K562 (cell line): ENCODE measurements around the gene MPHOSPH6. TPM values are rescaled to one million over a fixed set of nuclear protein-coding genes. Genes with fewer than 3 reads are reported as not detected.

Source experiments
- FOXM1 ChIP-seq, 2 experiments: fragments of 450-650 bp in 1 of 2; sonication (generic) in 1 of 2; formaldehyde crosslinking in 1 of 2; IDR thresholded peaks; 2 replicates each; pipeline versions ENCODE4 v1.6.1 to v1.9.0; 2017 to 2022; ENCODE audit warnings: low read depth in 2 of 2, mild to moderate bottlenecking in 2 of 2, missing genetic modification reagents in 1 of 2, moderate library complexity in 1 of 2
- MAFF ChIP-seq: IDR thresholded peaks from 2 replicates; pipeline ENCODE4 v1.6.1; 2012; ENCODE audit warnings: low read length, improper control_type of control experiment
- MYC ChIP-seq, 2 experiments: fragments of 250-450 bp in 1 of 2; sonication (Bioruptor Pico) in 1 of 2; IDR thresholded peaks; 2 replicates each; pipeline versions ENCODE4 v1.5.1 to v1.6.1; 2012 to 2021; ENCODE audit warnings: low read depth in 2 of 2, borderline replicate concordance in 1 of 2, improper control_type of control experiment in 1 of 2, low read length in 1 of 2, mild to moderate bottlenecking in 1 of 2, moderate library complexity in 1 of 2
- PKNOX1 ChIP-seq: fragments of 450-650 bp; IDR thresholded peaks from 2 replicates; pipeline ENCODE4 v1.6.1; 2016
- polyA plus RNA-seq, 8 experiments: library from polyadenylated mRNA; depleted of rRNA in 4 of 8; stranded (reverse) in 5 of 8; unstranded in 3 of 8; fragments of >200 nt; fragmentation: Nextera tagmentation in 2 of 8; fragmentation: Illumina TruSeq in 1 of 8; extraction: Ambion mirVana in 2 of 8; extraction: Trizol in 1 of 8; gene quantifications; 2 replicates each; pipeline versions ENCODE4 v1.2.1 to v1.2.3, GENCODE V29; 2011 to 2014; ENCODE audit warnings: inconsistent platforms in 1 of 8, missing spikeins in 1 of 8
- total RNA-seq, 7 experiments: library from RNA; depleted of rRNA in 6 of 7; stranded (reverse); fragments of >200 nt in 6 of 7; fragmentation: Illumina TruSeq in 2 of 7; extraction: Trizol in 2 of 7; gene quantifications; 2 replicates each; pipeline versions ENCODE4 v1.2.1 to v1.2.3, GENCODE V29; 2011 to 2021; ENCODE audit warnings: low replicate concordance in 1 of 7
- TF ChIP-seq, protein P1 (sequence below): fragments of 250-450 bp; sonication (Bioruptor Pico); IDR thresholded peaks from 2 replicates; pipeline ENCODE4 v1.4.0; 2020

The MPHOSPH6 gene
- total and polyA plus RNA-seq, 9 of the 15 experiments (the other 6 are each of a cell fraction or from before 2014, with no cell fraction given) = 37.0 to 153 (median 76.7) TPM

DNA sequence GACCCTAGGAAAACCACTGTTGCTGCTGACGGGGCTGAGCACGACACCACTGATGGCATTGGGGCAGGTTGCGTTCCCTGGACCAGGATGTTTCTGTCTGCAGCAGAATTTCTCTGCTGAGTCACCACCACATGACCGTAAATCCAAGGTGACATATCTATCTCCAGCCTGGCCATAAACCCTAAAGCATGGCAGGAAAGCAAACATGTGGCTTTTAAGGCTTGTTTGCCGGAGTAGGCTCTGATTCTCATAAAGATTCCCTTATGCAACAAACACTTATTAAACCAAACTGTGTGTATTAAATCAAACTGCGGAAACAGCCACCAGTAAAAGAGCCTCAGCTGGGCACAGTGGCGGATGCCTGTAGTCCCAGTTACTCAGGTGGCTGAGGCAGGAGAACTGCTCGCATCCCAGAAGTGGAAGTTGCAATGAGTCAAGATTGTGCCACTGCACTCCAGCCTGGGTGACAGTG, 17.3 kb downstream of the MPHOSPH6 start (continued):
- TF ChIP-seq, protein P1, sequence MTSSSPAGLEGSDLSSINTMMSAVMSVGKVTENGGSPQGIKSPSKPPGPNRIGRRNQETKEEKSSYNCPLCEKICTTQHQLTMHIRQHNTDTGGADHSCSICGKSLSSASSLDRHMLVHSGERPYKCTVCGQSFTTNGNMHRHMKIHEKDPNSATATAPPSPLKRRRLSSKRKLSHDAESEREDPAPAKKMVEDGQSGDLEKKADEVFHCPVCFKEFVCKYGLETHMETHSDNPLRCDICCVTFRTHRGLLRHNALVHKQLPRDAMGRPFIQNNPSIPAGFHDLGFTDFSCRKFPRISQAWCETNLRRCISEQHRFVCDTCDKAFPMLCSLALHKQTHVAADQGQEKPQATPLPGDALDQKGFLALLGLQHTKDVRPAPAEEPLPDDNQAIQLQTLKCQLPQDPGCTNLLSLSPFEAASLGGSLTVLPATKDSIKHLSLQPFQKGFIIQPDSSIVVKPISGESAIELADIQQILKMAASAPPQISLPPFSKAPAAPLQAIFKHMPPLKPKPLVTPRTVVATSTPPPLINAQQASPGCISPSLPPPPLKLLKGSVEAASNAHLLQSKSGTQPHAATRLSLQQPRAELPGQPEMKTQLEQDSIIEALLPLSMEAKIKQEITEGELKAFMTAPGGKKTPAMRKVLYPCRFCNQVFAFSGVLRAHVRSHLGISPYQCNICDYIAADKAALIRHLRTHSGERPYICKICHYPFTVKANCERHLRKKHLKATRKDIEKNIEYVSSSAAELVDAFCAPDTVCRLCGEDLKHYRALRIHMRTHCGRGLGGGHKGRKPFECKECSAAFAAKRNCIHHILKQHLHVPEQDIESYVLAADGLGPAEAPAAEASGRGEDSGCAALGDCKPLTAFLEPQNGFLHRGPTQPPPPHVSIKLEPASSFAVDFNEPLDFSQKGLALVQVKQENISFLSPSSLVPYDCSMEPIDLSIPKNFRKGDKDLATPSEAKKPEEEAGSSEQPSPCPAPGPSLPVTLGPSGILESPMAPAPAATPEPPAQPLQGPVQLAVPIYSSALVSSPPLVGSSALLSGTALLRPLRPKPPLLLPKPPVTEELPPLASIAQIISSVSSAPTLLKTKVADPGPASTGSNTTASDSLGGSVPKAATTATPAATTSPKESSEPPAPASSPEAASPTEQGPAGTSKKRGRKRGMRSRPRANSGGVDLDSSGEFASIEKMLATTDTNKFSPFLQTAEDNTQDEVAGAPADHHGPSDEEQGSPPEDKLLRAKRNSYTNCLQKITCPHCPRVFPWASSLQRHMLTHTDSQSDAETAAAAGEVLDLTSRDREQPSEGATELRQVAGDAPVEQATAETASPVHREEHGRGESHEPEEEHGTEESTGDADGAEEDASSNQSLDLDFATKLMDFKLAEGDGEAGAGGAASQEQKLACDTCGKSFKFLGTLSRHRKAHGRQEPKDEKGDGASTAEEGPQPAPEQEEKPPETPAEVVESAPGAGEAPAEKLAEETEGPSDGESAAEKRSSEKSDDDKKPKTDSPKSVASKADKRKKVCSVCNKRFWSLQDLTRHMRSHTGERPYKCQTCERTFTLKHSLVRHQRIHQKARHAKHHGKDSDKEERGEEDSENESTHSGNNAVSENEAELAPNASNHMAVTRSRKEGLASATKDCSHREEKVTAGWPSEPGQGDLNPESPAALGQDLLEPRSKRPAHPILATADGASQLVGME (CRISPR knock-in tag) = no peak
- TF ChIP-seq PKNOX1 = 0 out of 2 replicates have a peak, but pooled peaks have one; percentile 22
- no peak for TF ChIP-seq FOXM1 (IDR thresholded peaks at IDR 0.05; ENCODE audit: low read depth)
- TF ChIP-seq FOXM1 (CRISPR knock-in tag; IDR thresholded peaks at IDR 0.05; ENCODE audit: low read depth) = no peak
- TF ChIP-seq MYC (IDR thresholded peaks at IDR 0.05; ENCODE audit: low read depth, low read length) = peak; percentile 78; the same call in 1 of the 2 replicates
- TF ChIP-seq MYC (CRISPR knock-in tag; IDR thresholded peaks at IDR 0.05; ENCODE audit: borderline replicate concordance, low read depth) = no peak
- peak; percentile 57; the same call in 1 of the 2 replicates for TF ChIP-seq MAFF
- TF ChIP-seq, all 486 proteins: peak for 42
